Measurements from ENCODE around the gene GJC1.

- TF ChIP-seq ZNF274 (IDR thresholded peaks at IDR 0.05; ENCODE audit: low read depth, low read length), result no peak
- no peak for TF ChIP-seq YY1 (IDR thresholded peaks at IDR 0.05; ENCODE audit: insufficient read depth, insufficient read length)
- no peak for TF ChIP-seq SUZ12 (IDR thresholded peaks at IDR 0.05; ENCODE audit: extremely low read depth, insufficient read depth, insufficient read length)
These were observed 18.9 kb upstream of the GJC1 start for GRCh38 chr17:44848961-44849489.
